GM12878 (cell line): ENCODE results near the gene GFI1. TPM values are rescaled to one million over a fixed set of nuclear protein-coding genes. Genes with fewer than 3 reads are reported as not detected.

ENCODE experiments used
- ATAC-seq: fragments of 200-7000 bp; cut with Tn5 transposase; 3 replicates; pipeline ENCODE4 v1.9.1; 2020; ENCODE audit warnings: mild to moderate bottlenecking, moderate library complexity
- BruUV-seq: library from RNA; stranded (reverse); fragments of 400-500 nt; replicated peaks from 2 replicates; lab custom pipeline; 2021; lab: Mats Ljungman, UMichigan
- CTCF ChIA-PET: fragments of 300-600 bp; sonication (Branson Sonifier 250); formaldehyde crosslinking; extraction: SDS; loops from one replicate; lab custom pipeline; 2021; ENCODE audit warnings: inconsistent platforms; lab: Yijun Ruan, JAX
- POLR2A ChIA-PET: fragments of 350-600 bp; formaldehyde crosslinking; extraction: SDS; loops from one replicate; lab custom pipeline; 2021; ENCODE audit warnings: inconsistent platforms; lab: Charles Lee
- RAD21 ChIA-PET: fragments of 300-600 bp; sonication (Branson Sonifier 250); formaldehyde crosslinking; loops from one replicate; lab custom pipeline; 2023; ENCODE audit warnings: antibody characterized with exemption; ENCODE audit not compliant: unreplicated experiment; lab: Charles Lee
- SMC1A ChIA-PET: fragments of 300-600 bp; sonication (Branson Sonifier 250); formaldehyde crosslinking; loops from one replicate; lab custom pipeline; 2023; ENCODE audit not compliant: unreplicated experiment, uncharacterized antibody; lab: Charles Lee
- DNase-seq: peaks from one replicate; pipeline ENCODE4 v3.0.0-alpha.2; 2011; ENCODE audit warnings: low read depth, low spot score
- FAIRE-seq: peaks from 3 replicates; lab custom pipeline; 2011; peaks lifted over from hg19 to GRCh38; lab: Jason Lieb, UNC
- H2AFZ ChIP-seq: 2 replicates; pipeline ENCODE4 v1.6.0; 2011; ENCODE audit warnings: low read depth, low read length, control low read depth; ENCODE audit not compliant: control insufficient read depth
- H3K27ac ChIP-seq: 2 replicates; pipeline ENCODE4 v1.5.1; 2011; ENCODE audit warnings: control low read depth; ENCODE audit not compliant: control insufficient read depth, insufficient read depth
- H3K27me3 ChIP-seq, 2 experiments: replicated peaks in 1 of 2; 2 replicates each; pipeline versions ENCODE4 v1.6.0 to v1.6.1; 2011; ENCODE audit warnings: low read length in 1 of 2; ENCODE audit not compliant: control insufficient read depth in 2 of 2, insufficient read depth in 2 of 2
- H3K36me3 ChIP-seq, 2 experiments: 2 replicates each; pipeline ENCODE4 v1.5.1; 2011; ENCODE audit warnings: low read length in 1 of 2; ENCODE audit not compliant: control insufficient read depth in 2 of 2, insufficient read depth in 2 of 2
- H3K4me1 ChIP-seq: 2 replicates; pipeline ENCODE4 v1.6.1; 2011; ENCODE audit warnings: mild to moderate bottlenecking, low read length, moderate library complexity, mixed read lengths; ENCODE audit not compliant: control insufficient read depth, insufficient read depth
- H3K4me2 ChIP-seq: 2 replicates; pipeline ENCODE4 v1.6.0; 2011; ENCODE audit warnings: control low read depth; ENCODE audit not compliant: control insufficient read depth, insufficient read depth
- H3K4me3 ChIP-seq: fragments of 200-600 bp; sonication (generic); 2 replicates; pipeline ENCODE4 v1.5.1; 2016
- H3K79me2 ChIP-seq: 2 replicates; pipeline ENCODE4 v1.6.0; 2011; ENCODE audit warnings: low read length; ENCODE audit not compliant: control insufficient read depth, insufficient read depth
- H3K9ac ChIP-seq: 2 replicates; pipeline ENCODE4 v1.8.0; 2011; ENCODE audit warnings: low read length, control low read depth, mixed read lengths; ENCODE audit not compliant: control insufficient read depth, insufficient read depth
- H3K9me3 ChIP-seq: replicated peaks from 3 replicates; pipeline ENCODE4 v1.5.1; 2011; ENCODE audit warnings: mild to moderate bottlenecking, low read length; ENCODE audit not compliant: control insufficient read depth, insufficient read depth
- H4K20me1 ChIP-seq: 2 replicates; pipeline ENCODE4 v1.6.0; 2011; ENCODE audit not compliant: control insufficient read depth, insufficient read depth
- ATF3 ChIP-seq: IDR thresholded peaks from 2 replicates; pipeline ENCODE4 v1.6.1; 2011; ENCODE audit warnings: low read depth, mild to moderate bottlenecking, low read length, moderate library complexity, borderline replicate concordance; ENCODE audit errors: extremely low read depth
- BHLHE40 ChIP-seq, 2 experiments: fragments of 450-650 bp in 1 of 2; IDR thresholded peaks; 2 replicates each; pipeline ENCODE4 v1.6.1; 2011 to 2017; ENCODE audit warnings: low read depth in 2 of 2, borderline replicate concordance in 1 of 2, improper control_type of control experiment in 1 of 2, low read length in 1 of 2, mild to moderate bottlenecking in 1 of 2
- HDAC2 ChIP-seq: fragments of 200-600 bp; sonication (generic); IDR thresholded peaks from 2 replicates; pipeline ENCODE4 v1.6.1; 2017
- IRF3 ChIP-seq: fragments of 450-650 bp; IDR thresholded peaks from 2 replicates; pipeline ENCODE4 v1.6.1; 2014; ENCODE audit warnings: mild to moderate bottlenecking
- KLF5 ChIP-seq: fragments of 450-650 bp; IDR thresholded peaks from 2 replicates; pipeline ENCODE4 v1.6.1; 2014; ENCODE audit warnings: mild to moderate bottlenecking; ENCODE audit not compliant: partially characterized antibody
- NFXL1 ChIP-seq: fragments of 450-650 bp; IDR thresholded peaks from 2 replicates; pipeline ENCODE4 v1.6.1; 2017; ENCODE audit warnings: antibody characterized with exemption, mild to moderate bottlenecking, borderline replicate concordance
- RB1 ChIP-seq: fragments of 450-650 bp; formaldehyde crosslinking; IDR thresholded peaks from 2 replicates; pipeline ENCODE4 v1.6.1; 2017; ENCODE audit warnings: mild to moderate bottlenecking, borderline replicate concordance
- SMC3 ChIP-seq: IDR thresholded peaks from 2 replicates; pipeline ENCODE4 v1.6.1; 2011; ENCODE audit warnings: low read length, improper control_type of control experiment, borderline replicate concordance
- STAT1 ChIP-seq: fragments of 450-650 bp; conservative IDR thresholded peaks from 2 replicates; pipeline ENCODE4 v1.6.1; 2014; ENCODE audit warnings: antibody characterized with exemption, mild to moderate bottlenecking
- TCF3 ChIP-seq: IDR thresholded peaks from 2 replicates; pipeline ENCODE4 v1.6.1; 2012; ENCODE audit warnings: low read depth, mild to moderate bottlenecking, low read length, borderline replicate concordance; ENCODE audit not compliant: insufficient read depth
- ZNF622 ChIP-seq: fragments of 450-650 bp; IDR thresholded peaks from 2 replicates; pipeline ENCODE4 v1.6.1; 2017; ENCODE audit warnings: mild to moderate bottlenecking, inconsistent platforms
- WGBS: methylation state at CpG from one replicate; pipeline ENCODE4 v1.1.6; 2016; ENCODE audit warnings: low lambda C conversion rate; ENCODE audit not compliant: insufficient replicate concordance, insufficient coverage; ENCODE audit errors: missing lambda C conversion rate; 5-methylcytosine and 5-hydroxymethylcytosine counted together
- in situ Hi-C: fragments of 300-500 bp; cut with MboI; formaldehyde crosslinking; loops from 9 replicates; pipeline ENCODE4 v1.14.3; 2018; ENCODE audit warnings: mixed read lengths
- intact Hi-C: fragments of 100-400 bp; cut with micrococcal nuclease; formaldehyde crosslinking; loops from one replicate; pipeline ENCODE4 v1.14.2; 2022; ENCODE audit not compliant: unreplicated experiment
- polyA plus RNA-seq, 11 experiments: library from polyadenylated mRNA; depleted of rRNA in 4 of 11; unstranded in 6 of 11; stranded (reverse) in 5 of 11; fragments of >200 nt; fragmentation: Nextera tagmentation in 4 of 11; fragmentation: Illumina TruSeq in 1 of 11; extraction: Ambion mirVana in 4 of 11; extraction: Trizol in 1 of 11; gene quantifications; 1 replicate in 1 of 11; 2 replicates in 10 of 11; pipeline versions ENCODE4 v1.2.1 to v1.2.3, GENCODE V29; 2011 to 2016; ENCODE audit warnings: inconsistent platforms in 2 of 11, missing spikeins in 2 of 11, low read depth in 1 of 11
- total RNA-seq, 4 experiments: library from RNA; depleted of rRNA in 3 of 4; stranded (reverse); fragments of >200 nt in 3 of 4; fragmentation: Illumina TruSeq in 1 of 4; extraction: Trizol in 1 of 4; gene quantifications; 2 replicates each; pipeline versions ENCODE4 v1.2.1 to v1.2.3, GENCODE V29; 2013 to 2021
- TF ChIP-seq, protein P1 (sequence below): fragments of 450-650 bp; IDR thresholded peaks from 2 replicates; pipeline ENCODE4 v1.6.1; 2017; ENCODE audit warnings: mild to moderate bottlenecking, moderate library complexity

Gene GFI1
- total and polyA plus RNA-seq, 10 of the 15 experiments (the other 5 are each of a cell fraction or from before 2014, with no cell fraction given) = 1.8 to 18.3 (median 7.4) TPM

- Histone ChIP-seq H3K27me3 (peaks cover 0 to 2% of the 10 kb centered on the region in 2 experiments; a peak in 2 of 4 replicates), H3K36me3 (no peaks in the 10 kb centered on the region), H2AFZ (no peak overlapping the region), H3K4me3 (no peak overlapping the region), H3K9me3 (no peaks in the 10 kb centered on the region), H3K4me1 (no peaks in the 10 kb centered on the region), H4K20me1 (no peaks in the 10 kb centered on the region), H3K9ac (no peak overlapping the region), H3K27ac (no peak overlapping the region), H3K79me2 (no peaks in the 10 kb centered on the region), H3K4me2 (no peak overlapping the region)
- FAIRE-seq (no peak), ATAC-seq (no peak), DNase-seq (no peak)
- WGBS = 43% methylated on average over 2 of the region's 2 CpGs
- ChIA-PET SMC1A (no interaction called here), RAD21 (no interaction called here), POLR2A (no interaction called here), CTCF (no interaction called here)
- TF ChIP-seq ATF3 (no peak), STAT1 (no peak), RB1 (no peak), NFXL1 (no peak), BHLHE40 (IDR thresholded peaks at IDR 0.05; ENCODE audit: borderline replicate concordance in 1 of 2, low read depth in 2 of 2, low read length in 1 of 2) (no peak), SMC3 (no peak), IRF3 (no peak), KLF5 (no peak), ZNF622 (no peak), HDAC2 (no peak), TCF3 (no peak)
- TF ChIP-seq, protein P1, sequence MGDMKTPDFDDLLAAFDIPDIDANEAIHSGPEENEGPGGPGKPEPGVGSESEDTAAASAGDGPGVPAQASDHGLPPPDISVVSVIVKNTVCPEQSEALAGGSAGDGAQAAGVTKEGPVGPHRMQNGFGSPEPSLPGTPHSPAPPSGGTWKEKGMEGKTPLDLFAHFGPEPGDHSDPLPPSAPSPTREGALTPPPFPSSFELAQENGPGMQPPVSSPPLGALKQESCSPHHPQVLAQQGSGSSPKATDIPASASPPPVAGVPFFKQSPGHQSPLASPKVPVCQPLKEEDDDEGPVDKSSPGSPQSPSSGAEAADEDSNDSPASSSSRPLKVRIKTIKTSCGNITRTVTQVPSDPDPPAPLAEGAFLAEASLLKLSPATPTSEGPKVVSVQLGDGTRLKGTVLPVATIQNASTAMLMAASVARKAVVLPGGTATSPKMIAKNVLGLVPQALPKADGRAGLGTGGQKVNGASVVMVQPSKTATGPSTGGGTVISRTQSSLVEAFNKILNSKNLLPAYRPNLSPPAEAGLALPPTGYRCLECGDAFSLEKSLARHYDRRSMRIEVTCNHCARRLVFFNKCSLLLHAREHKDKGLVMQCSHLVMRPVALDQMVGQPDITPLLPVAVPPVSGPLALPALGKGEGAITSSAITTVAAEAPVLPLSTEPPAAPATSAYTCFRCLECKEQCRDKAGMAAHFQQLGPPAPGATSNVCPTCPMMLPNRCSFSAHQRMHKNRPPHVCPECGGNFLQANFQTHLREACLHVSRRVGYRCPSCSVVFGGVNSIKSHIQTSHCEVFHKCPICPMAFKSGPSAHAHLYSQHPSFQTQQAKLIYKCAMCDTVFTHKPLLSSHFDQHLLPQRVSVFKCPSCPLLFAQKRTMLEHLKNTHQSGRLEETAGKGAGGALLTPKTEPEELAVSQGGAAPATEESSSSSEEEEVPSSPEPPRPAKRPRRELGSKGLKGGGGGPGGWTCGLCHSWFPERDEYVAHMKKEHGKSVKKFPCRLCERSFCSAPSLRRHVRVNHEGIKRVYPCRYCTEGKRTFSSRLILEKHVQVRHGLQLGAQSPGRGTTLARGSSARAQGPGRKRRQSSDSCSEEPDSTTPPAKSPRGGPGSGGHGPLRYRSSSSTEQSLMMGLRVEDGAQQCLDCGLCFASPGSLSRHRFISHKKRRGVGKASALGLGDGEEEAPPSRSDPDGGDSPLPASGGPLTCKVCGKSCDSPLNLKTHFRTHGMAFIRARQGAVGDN = no peak
- in situ Hi-C loops (no loop called here), intact Hi-C loops (no loop called here)
- BruUV-seq = no TSS peak
Observed at GRCh38 chr1:92445865-92446264, 40.9 kb downstream of the GFI1 start.
